HEK293 (cell line): Measurements from ENCODE around the gene MOV10L1.
"Not testable (repeated sequence)": the region's sequence is repeated elsewhere in the genome, so short reads cannot be mapped to it uniquely, and the experiment has no call there.

Experiments used
- CTCF ChIA-PET: fragments of 350-600 bp; formaldehyde crosslinking; extraction: SDS; loops from one replicate; lab custom pipeline; 2021; ENCODE audit warnings: antibody characterized with exemption; lab: Yijun Ruan, JAX
- POLR2A ChIA-PET: fragments of 300-600 bp; formaldehyde crosslinking; extraction: SDS; loops from one replicate; lab custom pipeline; 2020; ENCODE audit warnings: antibody characterized with exemption, inconsistent platforms; lab: Yijun Ruan, JAX
- H3K27ac ChIP-seq: fragments of 200-500 bp; sonication (Bioruptor generic); 2 replicates; pipeline ENCODE4 v1.5.1; 2014; ENCODE audit warnings: low read depth, low read length, control low read depth, inconsistent platforms; ENCODE audit errors: extremely low read depth
- H3K36me3 ChIP-seq, 2 experiments: fragments of 200-500 bp in 1 of 2; sonication (Bioruptor generic) in 1 of 2; 1 replicate in 1 of 2; 2 replicates in 1 of 2; pipeline ENCODE4 v1.5.1; 2014 to 2017; ENCODE audit warnings: inconsistent platforms in 2 of 2, low read length in 2 of 2; ENCODE audit not compliant: control insufficient read depth in 2 of 2, insufficient read depth in 1 of 2
- H3K4me1 ChIP-seq: fragments of 200-500 bp; sonication (Bioruptor generic); 2 replicates; pipeline ENCODE4 v1.5.1; 2014; ENCODE audit warnings: mild to moderate bottlenecking, low read length, inconsistent platforms; ENCODE audit not compliant: control insufficient read depth, insufficient read depth
- H3K4me3 ChIP-seq: 2 replicates; pipeline ENCODE4 v1.5.1; 2011; ENCODE audit warnings: low read depth, mild to moderate bottlenecking, control low read depth, low read length, moderate library complexity
- H3K9me3 ChIP-seq: fragments of 200-500 bp; sonication (Bioruptor generic); 2 replicates; pipeline ENCODE4 v1.5.1; 2014; ENCODE audit warnings: low read depth, low read length, inconsistent platforms; ENCODE audit not compliant: control insufficient read depth, insufficient read depth
- EGR2 ChIP-seq: fragments of 450-650 bp; formaldehyde crosslinking; IDR thresholded peaks from 2 replicates; pipeline ENCODE4 v1.5.1; 2016; ENCODE audit warnings: low read depth, missing biosample characterization, missing genetic modification characterization
- IKZF3 ChIP-seq: fragments of 450-650 bp; IDR thresholded peaks from 2 replicates; pipeline ENCODE4 v1.5.0; 2018; ENCODE audit warnings: missing biosample characterization, mild to moderate bottlenecking, missing genetic modification characterization, moderate library complexity
- KLF1 ChIP-seq: fragments of 450-650 bp; formaldehyde crosslinking; IDR thresholded peaks from 2 replicates; pipeline ENCODE4 v1.5.1; 2016; ENCODE audit warnings: missing biosample characterization, missing genetic modification characterization
- KLF16 ChIP-seq: fragments of 450-650 bp; formaldehyde crosslinking; IDR thresholded peaks from 2 replicates; pipeline ENCODE4 v1.5.1; 2017; ENCODE audit warnings: missing biosample characterization, missing genetic modification characterization
- SETDB1 ChIP-seq: IDR thresholded peaks from one replicate; pipeline ENCODE4 v1.6.1; 2017; ENCODE audit warnings: mild to moderate bottlenecking, low read length, moderate library complexity, mixed read lengths; ENCODE audit not compliant: insufficient read length
- WT1 ChIP-seq: fragments of 450-650 bp; formaldehyde crosslinking; IDR thresholded peaks from 2 replicates; pipeline ENCODE4 v1.5.1; 2016; ENCODE audit warnings: missing biosample characterization, missing genetic modification characterization
- ZBTB48 ChIP-seq: fragments of 450-650 bp; formaldehyde crosslinking; IDR thresholded peaks from 2 replicates; pipeline ENCODE4 v1.5.1; 2016; ENCODE audit warnings: missing biosample characterization, missing genetic modification characterization
- ZFP37 ChIP-seq: fragments of 450-650 bp; formaldehyde crosslinking; IDR thresholded peaks from 2 replicates; pipeline ENCODE4 v1.5.1; 2016; ENCODE audit warnings: missing biosample characterization, missing genetic modification characterization
- ZFP41 ChIP-seq: fragments of 450-650 bp; formaldehyde crosslinking; IDR thresholded peaks from 2 replicates; pipeline ENCODE4 v1.5.1; 2016; ENCODE audit warnings: missing biosample characterization, missing genetic modification characterization, borderline replicate concordance
- ZNF132 ChIP-seq: fragments of 450-650 bp; formaldehyde crosslinking; IDR thresholded peaks from 2 replicates; pipeline ENCODE4 v1.5.1; 2017; ENCODE audit warnings: missing biosample characterization, missing genetic modification characterization, borderline replicate concordance
- ZNF138 ChIP-seq: fragments of 450-650 bp; formaldehyde crosslinking; IDR thresholded peaks from 2 replicates; pipeline ENCODE4 v1.5.1; 2016; ENCODE audit warnings: missing biosample characterization, missing genetic modification characterization, borderline replicate concordance
- ZNF16 ChIP-seq: fragments of 450-650 bp; formaldehyde crosslinking; IDR thresholded peaks from 2 replicates; pipeline ENCODE4 v1.5.1; 2016; ENCODE audit warnings: low read depth, missing biosample characterization, missing genetic modification characterization
- ZNF248 ChIP-seq: fragments of 450-650 bp; formaldehyde crosslinking; IDR thresholded peaks from 2 replicates; pipeline ENCODE4 v1.5.1; 2017; ENCODE audit warnings: missing biosample characterization, missing genetic modification characterization
- ZNF473 ChIP-seq: fragments of 450-650 bp; formaldehyde crosslinking; IDR thresholded peaks from 2 replicates; pipeline ENCODE4 v1.5.1; 2017; ENCODE audit warnings: missing biosample characterization, missing genetic modification characterization
- ZNF623 ChIP-seq: fragments of 450-650 bp; formaldehyde crosslinking; IDR thresholded peaks from 2 replicates; pipeline ENCODE4 v1.5.1; 2016; ENCODE audit warnings: missing biosample characterization, missing genetic modification characterization
- ZNF664 ChIP-seq: fragments of 450-650 bp; formaldehyde crosslinking; IDR thresholded peaks from 2 replicates; pipeline ENCODE4 v1.5.1; 2016; ENCODE audit warnings: missing biosample characterization, missing genetic modification characterization
- ZNF707 ChIP-seq: fragments of 450-650 bp; formaldehyde crosslinking; IDR thresholded peaks from 2 replicates; pipeline ENCODE4 v1.5.1; 2016; ENCODE audit warnings: missing biosample characterization, missing genetic modification characterization
- ZNF776 ChIP-seq: fragments of 450-650 bp; formaldehyde crosslinking; IDR thresholded peaks from 2 replicates; pipeline ENCODE4 v1.5.0; 2017; ENCODE audit warnings: missing biosample characterization, missing genetic modification characterization, borderline replicate concordance
- ZSCAN23 ChIP-seq: fragments of 450-650 bp; formaldehyde crosslinking; IDR thresholded peaks from 2 replicates; pipeline ENCODE4 v1.5.1; 2016; ENCODE audit warnings: missing biosample characterization, missing genetic modification characterization
- TF ChIP-seq, protein P1 (sequence below): fragments of 450-650 bp; formaldehyde crosslinking; IDR thresholded peaks from 2 replicates; pipeline ENCODE4 v1.5.1; 2016; ENCODE audit warnings: missing biosample characterization, missing genetic modification characterization
- TF ChIP-seq, protein P2 (sequence below): fragments of 450-650 bp; formaldehyde crosslinking; IDR thresholded peaks from 2 replicates; pipeline ENCODE4 v1.5.1; 2016; ENCODE audit warnings: missing biosample characterization, missing genetic modification characterization, low read depth
- TF ChIP-seq, protein P3 (sequence below): fragments of 450-650 bp; formaldehyde crosslinking; conservative IDR thresholded peaks from 2 replicates; pipeline ENCODE4 v1.5.1; 2016; ENCODE audit warnings: low read depth, missing biosample characterization, missing genetic modification characterization

The MOV10L1 gene

GRCh38 chr22:50085211-50085972 lies 4.4 kb upstream of the MOV10L1 start, which contains the start of gene MLC1 (continued):
- TF ChIP-seq ZNF664 (no peak), ZNF776 (tag by site-specific recombination) (no peak)

DNA sequence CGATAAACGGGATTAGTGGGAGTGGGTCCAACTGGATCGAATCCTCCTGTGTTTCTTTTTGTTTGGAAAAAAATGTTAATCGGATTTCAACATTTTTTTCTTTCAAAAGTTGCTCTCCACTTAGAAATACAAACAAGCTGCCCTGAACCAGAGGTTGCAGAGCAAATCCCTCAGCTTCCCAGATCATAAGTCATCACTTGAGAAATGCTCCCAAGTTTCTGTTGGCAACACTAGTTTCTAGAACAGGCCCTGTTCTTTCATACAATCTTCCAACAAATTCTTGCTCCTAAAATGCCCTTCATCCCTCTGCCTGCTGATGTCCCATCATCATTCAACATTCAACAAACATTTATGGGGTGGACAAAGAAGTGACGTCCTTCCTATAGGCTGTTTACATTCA lies 3.3 kb upstream of the MOV10L1 start:
- CTCF ChIA-PET: no interaction called here

DNA sequence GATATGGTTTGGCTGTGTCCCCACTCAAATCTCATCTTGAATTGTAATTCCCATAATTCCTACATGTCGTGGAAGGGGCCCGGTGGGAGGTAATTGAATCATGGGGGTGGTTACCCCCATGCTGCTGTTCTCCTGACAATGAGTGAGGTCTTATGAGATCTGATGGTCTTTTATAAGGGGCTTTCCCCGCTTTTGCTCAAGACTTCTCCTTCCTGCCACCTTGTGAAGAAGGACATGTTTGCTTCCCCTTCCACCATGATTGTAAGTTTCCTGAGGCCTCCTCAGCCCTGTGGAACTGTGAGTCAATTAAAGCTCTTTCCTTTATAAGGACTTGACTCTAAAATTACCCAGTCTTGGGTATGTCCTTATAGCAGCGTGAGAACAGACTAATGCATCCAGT lies 2.8 kb upstream of the MOV10L1 start:
- H3K27ac ChIP-seq, POLR2A ChIA-PET, H3K9me3 ChIP-seq: not testable (repeated sequence)
- TF ChIP-seq, protein P1, sequence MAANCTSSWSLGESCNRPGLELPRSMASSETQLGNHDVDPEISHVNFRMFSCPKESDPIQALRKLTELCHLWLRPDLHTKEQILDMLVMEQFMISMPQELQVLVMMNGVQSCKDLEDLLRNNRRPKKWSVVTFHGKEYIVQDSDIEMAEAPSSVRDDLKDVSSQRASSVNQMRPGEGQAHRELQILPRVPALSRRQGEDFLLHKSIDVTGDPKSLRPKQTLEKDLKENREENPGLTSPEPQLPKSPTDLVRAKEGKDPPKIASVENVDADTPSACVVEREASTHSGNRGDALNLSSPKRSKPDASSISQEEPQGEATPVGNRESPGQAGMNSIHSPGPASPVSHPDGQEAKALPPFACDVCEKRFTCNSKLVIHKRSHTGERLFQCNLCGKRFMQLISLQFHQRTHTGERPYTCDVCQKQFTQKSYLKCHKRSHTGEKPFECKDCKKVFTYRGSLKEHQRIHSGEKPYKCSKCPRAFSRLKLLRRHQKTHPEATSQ (tag by site-specific recombination): peak; percentile 78; the same call in 1 of the 2 replicates
- TF ChIP-seq SETDB1: peak; percentile 86
- TF ChIP-seq, all 188 proteins: peak for 2; not testable (repeated sequence) for 186
- H3K36me3 ChIP-seq, H3K4me1 ChIP-seq, CTCF ChIA-PET, H3K4me3 ChIP-seq: not testable (repeated sequence)

More for the DNA sequence above, 3.3 kb upstream of the MOV10L1 start:
- Histone ChIP-seq H3K4me3 (no peak overlapping the region), H3K4me1 (no peaks in the 10 kb centered on the region), H3K36me3 (no peaks in the 10 kb centered on the region), H3K9me3 (no peaks in the 10 kb centered on the region), H3K27ac (no peak overlapping the region)
- POLR2A ChIA-PET: no interaction called here
- TF ChIP-seq ZFP41 (tag by site-specific recombination): no peak
- no peak for TF ChIP-seq ZNF248 (tag by site-specific recombination)
- TF ChIP-seq ZSCAN23 (tag by site-specific recombination): no peak
- no peak for TF ChIP-seq ZNF473 (tag by site-specific recombination)
- TF ChIP-seq IKZF3 (tag by site-specific recombination): no peak
- TF ChIP-seq ZNF16 (tag by site-specific recombination): no peak
- TF ChIP-seq EGR2 (tag by site-specific recombination): no peak
- no peak for TF ChIP-seq KLF1 (tag by site-specific recombination)
- no peak for TF ChIP-seq ZNF132
- no peak for TF ChIP-seq KLF16 (tag by site-specific recombination)

- CTCF ChIA-PET: interaction anchor here (0.6 kb wide), 2 partner anchors 33 to 411 kb away, joined by 3 read pairs; no protein-coding TSS in a partner anchor
- no peaks in the 10 kb centered on the region for H3K4me1 ChIP-seq
- H3K27ac ChIP-seq: no peak overlapping the region
- H3K36me3 ChIP-seq: no peaks in the 10 kb centered on the region
- no peak overlapping the region for H3K4me3 ChIP-seq
- POLR2A ChIA-PET: no interaction called here
- no peaks in the 10 kb centered on the region for H3K9me3 ChIP-seq
- TF ChIP-seq ZNF623 (tag by site-specific recombination) (no peak), ZFP37 (tag by site-specific recombination) (no peak), ZBTB48 (tag by site-specific recombination) (no peak), WT1 (tag by site-specific recombination) (no peak), ZNF707 (tag by site-specific recombination) (no peak), ZNF138 (tag by site-specific recombination) (no peak)
- TF ChIP-seq, protein P2, sequence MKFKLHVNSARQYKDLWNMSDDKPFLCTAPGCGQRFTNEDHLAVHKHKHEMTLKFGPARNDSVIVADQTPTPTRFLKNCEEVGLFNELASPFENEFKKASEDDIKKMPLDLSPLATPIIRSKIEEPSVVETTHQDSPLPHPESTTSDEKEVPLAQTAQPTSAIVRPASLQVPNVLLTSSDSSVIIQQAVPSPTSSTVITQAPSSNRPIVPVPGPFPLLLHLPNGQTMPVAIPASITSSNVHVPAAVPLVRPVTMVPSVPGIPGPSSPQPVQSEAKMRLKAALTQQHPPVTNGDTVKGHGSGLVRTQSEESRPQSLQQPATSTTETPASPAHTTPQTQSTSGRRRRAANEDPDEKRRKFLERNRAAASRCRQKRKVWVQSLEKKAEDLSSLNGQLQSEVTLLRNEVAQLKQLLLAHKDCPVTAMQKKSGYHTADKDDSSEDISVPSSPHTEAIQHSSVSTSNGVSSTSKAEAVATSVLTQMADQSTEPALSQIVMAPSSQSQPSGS (tag by site-specific recombination): no peak
- TF ChIP-seq, protein P3, sequence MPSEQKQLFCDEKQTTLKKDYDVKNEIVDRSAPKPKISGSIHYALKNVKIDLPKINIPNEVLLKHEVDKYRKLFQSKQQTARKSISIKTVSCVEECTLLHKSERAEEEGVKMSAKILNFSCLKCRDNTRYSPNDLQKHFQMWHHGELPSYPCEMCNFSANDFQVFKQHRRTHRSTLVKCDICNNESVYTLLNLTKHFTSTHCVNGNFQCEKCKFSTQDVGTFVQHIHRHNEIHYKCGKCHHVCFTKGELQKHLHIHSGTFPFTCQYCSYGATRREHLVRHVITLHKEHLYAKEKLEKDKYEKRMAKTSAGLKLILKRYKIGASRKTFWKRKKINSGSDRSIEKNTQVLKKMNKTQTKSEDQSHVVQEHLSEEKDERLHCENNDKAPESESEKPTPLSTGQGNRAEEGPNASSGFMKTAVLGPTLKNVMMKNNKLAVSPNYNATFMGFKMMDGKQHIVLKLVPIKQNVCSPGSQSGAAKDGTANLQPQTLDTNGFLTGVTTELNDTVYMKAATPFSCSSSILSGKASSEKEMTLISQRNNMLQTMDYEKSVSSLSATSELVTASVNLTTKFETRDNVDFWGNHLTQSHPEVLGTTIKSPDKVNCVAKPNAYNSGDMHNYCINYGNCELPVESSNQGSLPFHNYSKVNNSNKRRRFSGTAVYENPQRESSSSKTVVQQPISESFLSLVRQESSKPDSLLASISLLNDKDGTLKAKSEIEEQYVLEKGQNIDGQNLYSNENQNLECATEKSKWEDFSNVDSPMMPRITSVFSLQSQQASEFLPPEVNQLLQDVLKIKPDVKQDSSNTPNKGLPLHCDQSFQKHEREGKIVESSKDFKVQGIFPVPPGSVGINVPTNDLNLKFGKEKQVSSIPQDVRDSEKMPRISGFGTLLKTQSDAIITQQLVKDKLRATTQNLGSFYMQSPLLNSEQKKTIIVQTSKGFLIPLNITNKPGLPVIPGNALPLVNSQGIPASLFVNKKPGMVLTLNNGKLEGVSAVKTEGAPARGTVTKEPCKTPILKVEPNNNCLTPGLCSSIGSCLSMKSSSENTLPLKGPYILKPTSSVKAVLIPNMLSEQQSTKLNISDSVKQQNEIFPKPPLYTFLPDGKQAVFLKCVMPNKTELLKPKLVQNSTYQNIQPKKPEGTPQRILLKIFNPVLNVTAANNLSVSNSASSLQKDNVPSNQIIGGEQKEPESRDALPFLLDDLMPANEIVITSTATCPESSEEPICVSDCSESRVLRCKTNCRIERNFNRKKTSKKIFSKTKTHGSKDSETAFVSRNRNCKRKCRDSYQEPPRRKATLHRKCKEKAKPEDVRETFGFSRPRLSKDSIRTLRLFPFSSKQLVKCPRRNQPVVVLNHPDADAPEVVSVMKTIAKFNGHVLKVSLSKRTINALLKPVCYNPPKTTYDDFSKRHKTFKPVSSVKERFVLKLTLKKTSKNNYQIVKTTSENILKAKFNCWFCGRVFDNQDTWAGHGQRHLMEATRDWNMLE (tag by site-specific recombination): no peak
Measured at GRCh38 chr22:50087646-50088045, 2.2 kb upstream of the MOV10L1 start.
